ENCODE measurements around the gene STX5. TPM values are rescaled to one million over a fixed set of nuclear protein-coding genes. Genes with fewer than 3 reads are reported as not detected.

The STX5 gene
- total and polyA plus RNA-seq, 4 donors: 31.1 to 48.5 (median 43.4) TPM

DNA sequence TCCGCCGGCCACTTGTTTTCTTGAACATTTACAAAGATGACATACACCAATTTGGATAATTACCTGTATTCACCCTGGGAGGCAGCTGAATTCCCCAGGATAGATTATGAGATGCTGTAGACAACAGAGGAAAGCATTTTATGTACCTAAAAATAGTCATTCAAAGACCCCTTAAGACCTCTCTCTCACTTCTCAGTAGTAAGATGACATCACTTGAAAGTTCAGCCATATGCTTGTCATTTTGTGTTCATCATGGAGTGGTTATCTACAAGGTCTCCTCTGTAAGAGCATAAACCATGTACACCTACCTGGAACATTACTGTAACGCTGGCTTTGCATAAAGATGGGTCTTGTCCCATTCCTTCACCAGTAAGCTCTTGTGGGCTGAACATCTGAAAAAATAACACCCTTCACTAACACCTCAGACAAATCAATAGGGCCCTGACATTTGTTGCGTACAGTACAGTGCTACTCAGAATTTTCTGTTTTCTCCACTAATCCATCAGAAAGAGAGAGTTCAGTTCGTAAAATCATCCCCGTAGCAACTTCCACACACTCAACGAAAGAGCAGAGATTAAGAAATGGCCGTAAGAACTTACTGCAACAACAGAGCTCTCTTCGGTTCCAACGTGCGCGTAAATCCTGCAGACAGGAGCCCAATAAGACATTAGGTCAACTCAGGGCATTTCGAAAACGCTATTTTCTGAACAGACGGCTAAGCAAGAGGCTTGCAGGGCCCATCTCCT, 23.1 kb upstream of the STX5 start:
- 0% methylated on average over 13 of the region's 15 CpGs for WGBS (ENCODE audit: insufficient coverage)
- Histone ChIP-seq H3K36me3 (ENCODE audit: control insufficient read depth, insufficient read depth, low read length) (peaks cover 26% of the 10 kb centered on the region), H3K27ac (ENCODE audit: low read depth, low read length) (peak overlapping the region; percentile 73), H3K4me1 (ENCODE audit: control insufficient read depth, insufficient read depth, low read length) (peaks cover 21% of the 10 kb centered on the region), H3K27me3 (ENCODE audit: control insufficient read depth, insufficient read depth, low read length) (no peaks in the 10 kb centered on the region), H3K9me3 (ENCODE audit: control insufficient read depth, insufficient read depth, low read length) (no peaks in the 10 kb centered on the region), H3K4me3 (ENCODE audit: low read depth, low read length) (peak overlapping the region; percentile 100)
- peak in 1 of 6 donors; percentile 13 for DNase-seq (ENCODE audit: low read depth in 4 of 6, low spot score in 6 of 6)

DNA sequence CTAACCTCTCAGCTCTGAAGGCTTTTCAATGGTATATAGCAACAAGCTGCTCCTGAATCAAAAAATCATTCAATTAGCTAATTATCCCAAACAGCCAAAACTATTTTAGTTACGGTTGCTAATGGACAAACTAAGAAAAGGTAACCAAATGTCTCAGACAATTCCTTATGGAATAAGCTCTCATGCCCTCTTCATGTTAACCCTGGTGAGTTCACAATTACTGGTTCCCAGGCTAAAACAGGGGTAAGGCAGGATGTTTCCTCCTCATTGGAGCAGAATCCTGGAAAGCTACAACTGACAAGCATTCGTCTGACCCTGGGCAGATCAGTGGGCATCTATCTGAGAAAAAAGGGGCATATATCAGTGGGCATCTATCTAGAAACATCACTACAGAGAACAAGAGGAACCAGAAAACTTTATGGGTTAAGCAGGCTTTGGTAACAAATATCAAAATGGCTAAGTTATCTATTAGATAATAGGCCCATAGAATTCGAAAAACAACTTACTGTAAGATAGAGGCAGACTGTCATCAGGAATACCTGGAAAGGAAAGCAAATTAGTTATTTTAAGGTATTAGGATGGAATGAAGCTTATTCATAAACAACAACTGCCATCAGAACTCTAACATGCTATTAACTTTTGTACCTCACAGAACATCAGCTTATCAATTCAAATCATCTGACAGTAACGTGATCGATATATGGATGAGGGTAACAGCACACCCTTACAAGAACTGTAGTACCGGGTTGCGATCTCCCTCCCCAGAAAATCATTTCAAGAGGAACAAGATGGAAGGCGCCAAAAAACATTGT, 22.4 kb upstream of the STX5 start:
- H3K9me3 ChIP-seq (ENCODE audit: control insufficient read depth, insufficient read depth, low read length): no peaks in the 10 kb centered on the region
- no peak for DNase-seq (ENCODE audit: low read depth in 4 of 6, low spot score in 6 of 6)
- H3K27ac ChIP-seq (ENCODE audit: low read depth, low read length): peak overlapping the region; percentile 73
- H3K4me3 ChIP-seq (ENCODE audit: low read depth, low read length): peak overlapping the region; percentile 100
- H3K4me1 ChIP-seq (ENCODE audit: control insufficient read depth, insufficient read depth, low read length): peaks cover 21% of the 10 kb centered on the region
- WGBS (ENCODE audit: insufficient coverage): 88% methylated on average over 1 of the region's 8 CpGs
- H3K27me3 ChIP-seq (ENCODE audit: control insufficient read depth, insufficient read depth, low read length): no peaks in the 10 kb centered on the region
- H3K36me3 ChIP-seq (ENCODE audit: control insufficient read depth, insufficient read depth, low read length): peaks cover 26% of the 10 kb centered on the region

DNA sequence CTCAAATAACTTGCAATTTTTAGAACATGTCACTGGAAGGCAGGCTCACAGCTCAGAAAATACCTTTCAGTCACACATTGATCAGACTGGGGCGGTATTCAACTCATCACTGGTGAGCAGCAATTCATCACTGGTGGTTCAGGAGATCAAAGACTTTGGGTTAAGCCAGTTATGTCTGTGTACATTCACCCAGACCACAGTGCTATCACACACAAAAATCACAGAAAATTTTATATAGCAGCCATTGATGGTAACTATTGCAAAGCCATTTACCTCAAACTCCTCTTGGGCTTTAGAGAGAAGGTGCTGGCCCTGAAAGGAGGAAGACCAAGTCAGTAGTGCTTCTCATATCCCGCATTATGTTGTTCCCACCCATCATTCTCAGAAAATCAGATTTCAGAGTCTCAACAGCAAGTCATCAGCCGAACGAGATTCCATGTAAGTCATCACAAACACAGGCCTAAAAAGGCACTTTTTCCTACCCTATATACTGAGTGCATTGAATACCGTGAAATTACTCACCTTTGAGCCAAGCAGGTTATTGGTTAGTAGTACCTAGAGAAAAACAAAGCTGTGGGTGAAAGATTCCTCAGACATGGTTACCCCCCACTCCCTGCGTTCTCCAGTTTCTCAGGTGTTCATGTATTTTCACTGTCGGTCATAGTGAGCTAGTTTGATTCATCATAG, 21.6 kb upstream of the STX5 start:
- no peaks in the 10 kb centered on the region for H3K9me3 ChIP-seq (ENCODE audit: control insufficient read depth, insufficient read depth, low read length)
- DNase-seq (ENCODE audit: low read depth in 4 of 6, low spot score in 6 of 6): no peak
- H3K27me3 ChIP-seq (ENCODE audit: control insufficient read depth, insufficient read depth, low read length): no peaks in the 10 kb centered on the region
- H3K4me3 ChIP-seq (ENCODE audit: low read depth, low read length): peak overlapping the region; percentile 100
- H3K4me1 ChIP-seq (ENCODE audit: control insufficient read depth, insufficient read depth, low read length): peaks cover 21% of the 10 kb centered on the region
- H3K36me3 ChIP-seq (ENCODE audit: control insufficient read depth, insufficient read depth, low read length): peaks cover 26% of the 10 kb centered on the region
- WGBS (ENCODE audit: insufficient coverage): 75% methylated on average over 3 of the region's 7 CpGs
- no peak overlapping the region for H3K27ac ChIP-seq (ENCODE audit: low read depth, low read length)

DNA sequence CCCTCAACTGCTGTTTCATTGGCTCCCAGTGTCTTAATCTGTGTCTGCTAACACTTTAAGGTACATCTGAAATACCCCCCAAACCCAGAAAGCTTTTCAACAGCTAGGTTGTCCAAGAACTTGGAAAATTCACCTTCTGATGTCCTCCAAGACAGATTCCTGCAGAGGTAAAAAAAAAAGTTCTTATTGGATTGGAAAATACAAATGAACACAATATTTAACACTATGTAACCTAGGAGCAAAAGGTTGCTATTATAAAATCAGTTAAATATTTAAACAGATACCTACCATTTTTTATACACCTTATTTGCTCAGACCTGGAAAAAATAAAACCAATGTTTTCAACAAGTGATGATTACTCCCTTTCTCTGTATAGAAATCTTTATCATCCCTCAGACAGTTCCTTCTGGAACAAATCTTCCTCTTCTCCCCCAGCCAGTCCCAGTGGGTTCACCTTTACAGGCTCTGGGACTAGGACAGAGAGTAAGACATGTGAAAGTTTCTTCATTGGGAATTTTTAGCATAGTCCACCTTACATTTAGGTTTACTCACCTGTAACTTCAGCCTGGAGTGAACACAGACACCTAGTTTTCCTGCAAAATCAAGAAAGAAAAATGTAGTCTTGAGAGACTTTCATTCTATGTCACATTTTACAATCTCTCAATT, 20.8 kb upstream of the STX5 start:
- Histone ChIP-seq H3K27ac (ENCODE audit: low read depth, low read length) (no peak overlapping the region), H3K4me1 (ENCODE audit: control insufficient read depth, insufficient read depth, low read length) (peaks cover 17% of the 10 kb centered on the region), H3K36me3 (ENCODE audit: control insufficient read depth, insufficient read depth, low read length) (peaks cover 26% of the 10 kb centered on the region), H3K4me3 (ENCODE audit: low read depth, low read length) (no peak overlapping the region), H3K27me3 (ENCODE audit: control insufficient read depth, insufficient read depth, low read length) (no peaks in the 10 kb centered on the region), H3K9me3 (ENCODE audit: control insufficient read depth, insufficient read depth, low read length) (no peaks in the 10 kb centered on the region)
- no peak for DNase-seq (ENCODE audit: low read depth in 4 of 6, low spot score in 6 of 6)

DNA sequence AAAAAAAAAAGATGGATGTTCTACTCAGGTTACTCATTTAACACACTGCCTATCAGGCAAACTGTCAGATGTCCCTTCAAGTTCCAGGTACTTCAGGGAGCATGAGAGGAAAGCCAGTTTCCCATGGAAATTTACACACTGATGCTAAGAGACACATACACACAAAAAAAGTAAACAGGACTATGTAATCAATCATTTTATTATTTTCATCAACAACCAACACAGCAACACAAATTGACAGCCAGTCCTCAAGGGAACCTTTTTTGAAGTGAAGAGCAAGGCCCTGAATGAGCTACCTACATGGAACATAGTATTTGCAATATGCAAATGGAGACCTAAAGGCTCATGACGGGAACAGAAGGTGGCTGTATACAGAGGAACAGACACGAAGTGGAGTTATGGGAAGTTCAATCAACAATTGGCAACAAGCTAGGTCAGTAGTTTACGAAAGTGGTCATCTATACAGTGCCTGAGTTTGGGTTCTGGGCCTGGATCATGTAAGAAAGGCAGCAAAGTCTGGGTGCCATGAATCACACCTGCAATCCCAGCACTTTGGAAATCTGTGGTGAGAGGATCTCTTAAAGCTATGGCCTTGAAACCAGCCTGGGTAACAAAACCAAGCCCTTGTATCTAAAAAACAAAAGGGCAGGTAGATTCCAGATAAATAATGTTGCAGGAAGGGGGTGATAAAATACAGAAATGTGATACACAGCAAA, 20.1 kb upstream of the STX5 start:
- H3K9me3 ChIP-seq (ENCODE audit: control insufficient read depth, insufficient read depth, low read length): no peaks in the 10 kb centered on the region
- DNase-seq (ENCODE audit: low read depth in 4 of 6, low spot score in 6 of 6): no peak
- H3K27ac ChIP-seq (ENCODE audit: low read depth, low read length): no peak overlapping the region
- peaks cover 26% of the 10 kb centered on the region for H3K36me3 ChIP-seq (ENCODE audit: control insufficient read depth, insufficient read depth, low read length)
- H3K4me3 ChIP-seq (ENCODE audit: low read depth, low read length): no peak overlapping the region
- WGBS (ENCODE audit: insufficient coverage): 42% methylated on average over 3 of the region's 3 CpGs
- H3K27me3 ChIP-seq (ENCODE audit: control insufficient read depth, insufficient read depth, low read length): no peaks in the 10 kb centered on the region
- H3K4me1 ChIP-seq (ENCODE audit: control insufficient read depth, insufficient read depth, low read length): peaks cover 11% of the 10 kb centered on the region

DNA sequence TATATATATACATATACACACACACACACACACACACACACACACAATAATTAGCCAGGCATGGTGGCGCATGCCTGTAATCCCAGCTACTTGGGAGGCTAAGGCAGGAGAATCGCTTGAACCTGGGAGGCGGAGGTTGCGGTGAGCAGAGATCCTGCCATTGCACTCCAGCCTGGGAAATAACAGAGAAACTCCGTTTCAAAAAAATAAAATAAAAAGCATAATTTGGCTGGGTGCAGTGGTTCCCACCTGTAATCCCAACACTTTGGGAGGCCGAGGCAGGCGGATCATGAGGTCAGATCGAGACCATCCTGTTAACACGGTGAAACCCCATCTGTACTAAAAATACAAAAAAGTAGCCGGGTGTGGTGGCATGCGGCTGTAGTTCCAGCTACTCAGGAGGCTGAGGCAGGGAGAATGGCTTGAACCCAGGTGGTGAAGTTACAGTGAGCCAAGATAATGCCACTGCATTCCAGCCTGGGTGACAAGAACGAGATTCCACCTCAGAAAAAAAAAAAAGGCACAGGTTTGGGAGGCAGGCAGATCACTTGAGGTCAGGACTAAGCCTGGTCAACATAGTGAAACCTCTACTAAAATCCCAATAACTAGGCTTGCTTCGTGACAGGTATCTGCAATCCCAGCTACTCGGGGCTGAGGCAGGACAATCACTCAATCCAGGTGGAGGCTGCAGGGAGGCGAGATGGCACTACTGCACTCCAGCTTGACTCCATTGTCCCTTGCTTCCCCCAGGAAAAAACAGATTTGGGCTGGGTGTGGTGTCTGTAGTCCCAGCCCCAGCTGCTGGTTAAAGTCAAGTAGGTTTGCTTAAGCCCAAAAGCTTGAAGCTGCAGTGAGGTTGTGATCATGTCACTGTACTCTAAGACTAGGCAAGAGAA, 19.3 kb upstream of the STX5 start:
- H3K27me3 ChIP-seq (ENCODE audit: control insufficient read depth, insufficient read depth, low read length): no peaks in the 10 kb centered on the region
- no peaks in the 10 kb centered on the region for H3K9me3 ChIP-seq (ENCODE audit: control insufficient read depth, insufficient read depth, low read length)
- no peak for DNase-seq (ENCODE audit: low read depth in 4 of 6, low spot score in 6 of 6)
- peaks cover 26% of the 10 kb centered on the region for H3K36me3 ChIP-seq (ENCODE audit: control insufficient read depth, insufficient read depth, low read length)
- no peak overlapping the region for H3K4me3 ChIP-seq (ENCODE audit: low read depth, low read length)
- H3K4me1 ChIP-seq (ENCODE audit: control insufficient read depth, insufficient read depth, low read length): peaks cover 3% of the 10 kb centered on the region
- 51% methylated on average over 6 of the region's 15 CpGs for WGBS (ENCODE audit: insufficient coverage)
- H3K27ac ChIP-seq (ENCODE audit: low read depth, low read length): no peak overlapping the region

DNA sequence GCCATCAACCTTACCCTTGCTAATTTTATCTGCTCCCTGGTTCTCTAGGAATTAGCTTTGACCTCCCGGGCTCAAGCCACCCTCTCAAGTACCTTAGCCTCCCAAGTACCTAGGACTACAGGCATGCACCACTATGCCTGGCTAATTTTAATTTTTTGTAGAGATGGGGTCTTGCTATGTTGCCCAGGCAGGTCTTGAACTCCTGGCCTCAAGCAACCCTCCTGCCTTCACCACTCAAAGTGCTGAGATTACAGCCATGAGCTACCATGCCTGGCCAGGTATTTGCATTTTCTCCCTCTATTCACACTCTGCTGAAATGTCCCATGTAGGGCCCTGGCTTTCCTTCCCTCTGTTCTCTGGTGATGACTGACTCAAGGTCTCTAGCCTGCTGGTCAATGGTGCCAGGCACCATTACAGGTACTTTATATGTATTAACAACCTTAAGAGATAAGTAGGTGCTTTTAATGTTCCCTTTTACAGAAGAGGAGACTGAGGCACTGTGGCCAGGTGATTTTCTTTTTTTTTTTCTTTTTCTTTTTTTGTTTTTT, 16.0 kb upstream of the STX5 start:
- H3K4me1 ChIP-seq (ENCODE audit: control insufficient read depth, insufficient read depth, low read length): peaks cover 2% of the 10 kb centered on the region
- WGBS (ENCODE audit: insufficient coverage): no CpG with 5 or more reads among the region's 1 CpG

DNA sequence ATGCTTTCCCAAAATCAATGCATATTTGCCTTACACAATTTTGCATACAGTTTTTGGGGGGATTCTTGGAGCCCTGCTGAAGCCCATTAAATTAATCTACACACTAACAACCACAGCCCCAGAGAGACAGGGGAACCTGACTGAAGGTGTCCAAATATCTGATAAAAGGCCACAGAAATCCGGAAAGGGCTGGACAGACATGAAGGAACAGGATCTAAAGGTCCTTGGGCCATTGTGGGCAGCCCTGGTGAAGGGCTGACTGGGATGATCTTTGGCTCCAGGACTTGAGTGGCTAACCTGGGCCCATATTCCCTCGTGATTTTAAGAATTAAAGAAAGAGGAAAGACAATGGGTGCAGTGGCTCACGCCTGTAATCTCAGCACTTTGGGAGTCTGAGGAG, 14.3 kb upstream of the STX5 start:
- 100% methylated on average over 2 of the region's 3 CpGs for WGBS (ENCODE audit: insufficient coverage)
- no peak for DNase-seq (ENCODE audit: low read depth in 4 of 6, low spot score in 6 of 6)

More for the DNA sequence above, 16.0 kb upstream of the STX5 start:
- Histone ChIP-seq H3K27me3 (ENCODE audit: control insufficient read depth, insufficient read depth, low read length) (no peaks in the 10 kb centered on the region), H3K4me3 (ENCODE audit: low read depth, low read length) (no peak overlapping the region), H3K36me3 (ENCODE audit: control insufficient read depth, insufficient read depth, low read length) (peaks cover 18% of the 10 kb centered on the region), H3K9me3 (ENCODE audit: control insufficient read depth, insufficient read depth, low read length) (no peaks in the 10 kb centered on the region), H3K27ac (ENCODE audit: low read depth, low read length) (no peak overlapping the region)
- DNase-seq (ENCODE audit: low read depth in 4 of 6, low spot score in 6 of 6): no peak

More for the DNA sequence above, 14.3 kb upstream of the STX5 start:
- no peaks in the 10 kb centered on the region for H3K27me3 ChIP-seq (ENCODE audit: control insufficient read depth, insufficient read depth, low read length)
- H3K4me3 ChIP-seq (ENCODE audit: low read depth, low read length): no peak overlapping the region
- H3K36me3 ChIP-seq (ENCODE audit: control insufficient read depth, insufficient read depth, low read length): peaks cover 3% of the 10 kb centered on the region
- H3K4me1 ChIP-seq (ENCODE audit: control insufficient read depth, insufficient read depth, low read length): peaks cover 12% of the 10 kb centered on the region
- H3K9me3 ChIP-seq (ENCODE audit: control insufficient read depth, insufficient read depth, low read length): no peaks in the 10 kb centered on the region
- no peak overlapping the region for H3K27ac ChIP-seq (ENCODE audit: low read depth, low read length)
